Stimulated activated effector memory CD8-positive, alpha-beta T cell treated with anti-CD3 and anti-CD28 coated beads, Interleukin-12 subunit alpha, Interleukin-12 subunit beta, amount 100 ng/mL, for 72 hours (primary cell): Measurements from ENCODE around the gene SF1.
A peak's percentile ranks its signal among the peaks of the same experiment; 100 is the strongest.

Experiments used
- ATAC-seq: fragments of 150-1000 bp; cut with Tn5 transposase; 2 replicates; pipeline ENCODE4 v1.10.0; 2021
- DNase-seq, 2 donors: peaks; one replicate each; pipeline ENCODE4 v3.0.0; 2021 to 2022; ENCODE audit warnings: low spot score in 2 of 2
- H3K27ac Mint-ChIP-seq: one replicate; pipeline ENCODE4 v1.8.0; 2022; ENCODE audit warnings: mild to moderate bottlenecking, mixed read lengths
- H3K36me3 Mint-ChIP-seq: one replicate; pipeline ENCODE4 v1.8.0; 2022; ENCODE audit warnings: mild to moderate bottlenecking, mixed read lengths
- H3K4me1 Mint-ChIP-seq: one replicate; pipeline ENCODE4 v1.8.0; 2022; ENCODE audit warnings: mixed read lengths
- H3K4me3 Mint-ChIP-seq: one replicate; pipeline ENCODE4 v1.8.0; 2022; ENCODE audit warnings: mild to moderate bottlenecking, mixed read lengths
- H3K9me3 Mint-ChIP-seq: one replicate; pipeline ENCODE4 v1.8.0; 2022; ENCODE audit warnings: mixed read lengths

SF1 gene

DNA sequence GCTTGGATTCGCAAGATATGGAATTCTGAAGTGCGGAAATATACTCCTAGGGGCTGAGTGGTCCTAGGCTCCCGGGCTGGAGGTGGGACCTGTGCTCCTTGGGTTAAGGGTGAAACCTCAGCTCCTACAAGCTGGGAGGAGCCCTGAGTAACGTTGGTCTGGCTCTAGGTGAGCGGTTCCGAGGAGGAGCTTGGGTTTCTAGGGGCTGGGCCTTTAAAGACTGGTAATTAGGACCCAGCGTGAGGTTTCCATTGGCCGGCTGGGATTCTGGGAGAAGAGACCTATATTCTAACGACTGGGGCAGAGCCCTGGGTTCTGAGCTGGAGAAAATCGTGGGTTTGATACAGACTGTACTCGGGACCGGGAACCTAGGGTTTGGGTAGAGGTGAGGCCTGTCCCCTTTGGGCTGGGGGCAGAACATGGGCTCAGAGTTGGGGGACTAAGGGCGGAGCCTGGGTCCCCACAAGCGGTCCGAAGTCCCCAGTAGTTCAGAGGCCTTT lies 25.6 kb upstream of the SF1 start:
- no peak for DNase-seq
- no peak for ATAC-seq
- H3K36me3 Mint-ChIP-seq = peaks cover 30% of the 10 kb centered on the region
- H3K27ac Mint-ChIP-seq = peak overlapping the region; percentile 93
- H3K9me3 Mint-ChIP-seq = no peaks in the 10 kb centered on the region
- peak overlapping the region; percentile 85 for H3K4me3 Mint-ChIP-seq
- peaks cover 34% of the 10 kb centered on the region for H3K4me1 Mint-ChIP-seq

DNA sequence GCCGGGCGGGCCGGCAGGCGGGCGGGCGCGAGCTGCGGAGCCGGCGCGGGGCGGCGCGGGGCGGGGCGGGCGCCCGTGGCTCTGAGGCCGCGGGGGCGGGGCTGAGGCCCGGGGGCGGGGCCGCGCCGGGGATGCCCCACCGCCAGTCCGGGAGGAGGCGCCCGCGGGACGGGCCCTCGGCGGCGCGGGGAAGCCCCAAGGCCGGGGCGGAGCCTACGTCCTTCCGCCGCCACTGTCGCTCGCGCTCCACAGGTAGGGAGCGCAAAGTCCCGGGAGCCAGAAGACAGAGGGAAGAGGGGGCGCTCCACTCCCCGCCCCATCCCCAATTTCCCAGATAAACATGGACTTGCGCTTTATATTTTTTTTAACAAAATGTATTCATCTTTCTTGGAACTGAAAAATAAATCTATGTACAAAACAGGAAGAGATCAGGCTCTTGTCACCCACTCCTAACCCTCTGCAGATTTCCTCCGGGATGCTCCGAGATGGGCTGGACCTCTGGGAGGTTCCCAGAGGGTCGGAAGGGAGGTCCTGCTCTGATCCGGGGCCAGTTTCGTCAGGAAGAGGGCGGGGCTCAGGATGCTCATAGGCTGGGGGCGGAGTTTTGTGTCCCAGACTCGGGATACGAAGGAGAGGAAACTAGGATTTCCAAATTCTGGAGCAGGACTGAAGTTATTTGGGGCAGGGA lies 25.0 kb upstream of the SF1 start, which contains the start of gene MAP4K2:
TSS of gene MAP4K2 (minus strand) at position 57 of the 688 bp plus-strand sequence. CDS start 65 bp downstream, outside the sequence.
- Mint-ChIP-seq H3K9me3 (no peaks in the 10 kb centered on the region), H3K4me1 (peaks cover 38% of the 10 kb centered on the region), H3K27ac (peak within 1 kb of the TSS; percentile 93), H3K4me3 (peak within 1 kb of the TSS; percentile 85), H3K36me3 (peaks cover 30% of the 10 kb centered on the region)
- peak; percentile 85 to 88 for DNase-seq
- ATAC-seq = peak; percentile 90

DNA sequence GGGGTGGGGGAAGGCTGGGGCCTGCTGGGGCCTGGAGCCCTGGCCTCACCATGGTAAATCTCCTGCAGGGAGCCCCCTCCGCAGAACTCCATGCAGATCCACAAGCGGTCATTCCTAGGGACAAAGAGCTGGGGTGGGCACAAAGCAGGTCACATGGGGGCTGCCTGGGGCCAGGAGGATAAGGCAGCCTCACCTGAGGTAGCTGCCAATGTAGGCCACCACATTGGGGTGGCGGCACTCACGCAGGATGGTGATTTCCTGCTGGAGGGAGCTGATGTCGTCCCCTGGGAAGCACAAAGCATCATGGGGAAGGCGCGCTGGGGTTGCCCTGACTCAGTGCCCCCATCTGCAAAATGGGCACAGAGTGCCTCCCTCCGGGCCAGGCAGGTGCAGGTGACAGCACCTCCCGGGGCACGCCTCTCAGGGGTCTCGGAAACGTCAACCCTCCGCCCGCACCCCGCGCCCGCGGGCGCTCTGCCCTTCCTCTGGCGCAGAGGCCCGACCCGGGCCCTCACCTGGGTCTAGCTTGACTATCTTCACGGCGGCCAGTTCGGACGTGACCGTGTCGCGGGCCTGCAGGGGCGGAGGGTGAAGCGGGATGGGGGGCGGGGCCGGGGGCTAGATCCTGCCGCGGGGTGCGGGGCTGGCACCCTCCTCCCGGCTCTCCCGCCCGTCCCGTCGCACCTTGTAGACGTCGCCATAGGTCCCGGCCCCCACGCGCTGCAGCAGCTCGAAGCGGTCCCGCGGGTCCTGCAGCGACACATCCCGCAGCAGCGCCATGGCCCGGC lies 24.2 kb upstream of the SF1 start:
- ATAC-seq (peak; percentile 11), DNase-seq (peak in 1 of 2 donors; percentile 50)
- Mint-ChIP-seq H3K4me3 (peak overlapping the region; percentile 85), H3K27ac (peak overlapping the region; percentile 81), H3K4me1 (peaks cover 33% of the 10 kb centered on the region), H3K36me3 (peaks cover 37% of the 10 kb centered on the region), H3K9me3 (no peaks in the 10 kb centered on the region)

DNA sequence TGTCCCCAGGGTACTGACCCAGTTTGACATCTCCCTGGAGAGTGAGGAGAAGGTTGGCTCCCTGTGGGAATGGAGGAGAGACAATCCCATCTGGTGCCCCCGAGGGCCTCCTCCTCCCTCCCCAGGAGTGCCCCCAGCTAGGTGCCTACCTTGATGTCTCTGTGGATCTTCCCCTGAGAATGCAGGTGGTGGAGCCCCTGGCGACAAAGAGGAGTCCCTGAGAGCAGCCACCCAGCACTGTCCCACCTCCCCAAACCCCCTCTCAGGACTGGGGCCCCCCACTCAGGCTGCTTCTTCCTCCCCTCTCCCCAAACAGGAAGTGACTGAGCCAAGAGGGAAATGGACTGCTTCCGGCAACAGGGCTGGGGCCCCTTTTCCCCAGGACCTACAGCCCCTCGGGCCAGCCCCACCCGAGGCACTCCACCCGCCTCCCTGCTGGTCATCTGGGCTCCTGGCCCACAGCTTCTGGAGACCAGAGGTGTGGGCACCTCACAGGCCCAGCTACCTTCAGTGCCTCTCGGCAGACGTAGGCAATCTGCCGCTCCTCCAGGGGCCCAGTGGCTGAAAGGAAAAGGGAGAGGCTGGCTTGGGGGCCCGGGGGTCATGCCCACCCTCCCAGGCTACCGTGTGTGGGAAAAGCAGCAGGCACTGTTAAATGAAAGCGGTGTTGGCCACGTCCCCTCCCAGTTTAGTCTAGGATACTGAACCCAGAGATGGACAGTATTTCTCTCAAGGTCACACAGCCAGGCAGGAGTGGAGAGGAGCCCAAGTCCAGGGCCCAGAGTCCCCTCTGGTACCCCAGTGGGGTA lies 23.4 kb upstream of the SF1 start:
- Mint-ChIP-seq H3K27ac (peak overlapping the region; percentile 81), H3K4me1 (peaks cover 30% of the 10 kb centered on the region), H3K9me3 (no peaks in the 10 kb centered on the region), H3K4me3 (peak overlapping the region; percentile 85), H3K36me3 (peaks cover 44% of the 10 kb centered on the region)
- ATAC-seq = no peak
- DNase-seq = peak in 1 of 2 donors; percentile 52

DNA sequence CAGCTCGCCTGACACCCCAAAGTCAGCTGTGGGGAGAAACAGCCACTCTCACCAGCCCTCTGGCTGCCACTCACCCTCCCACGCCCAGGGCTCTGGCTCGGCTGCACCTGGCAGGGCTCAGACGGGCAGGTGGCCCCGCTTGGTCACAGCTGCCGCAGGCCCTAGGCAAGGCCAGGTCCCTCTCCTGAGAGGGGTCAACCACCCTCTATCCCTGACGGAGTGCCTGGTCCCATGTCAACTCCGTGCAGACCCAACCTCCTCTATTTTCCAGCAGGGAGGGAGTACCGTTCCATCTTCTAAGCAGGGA lies 22.8 kb upstream of the SF1 start:
- H3K27ac Mint-ChIP-seq = peak overlapping the region; percentile 81
- no peaks in the 10 kb centered on the region for H3K9me3 Mint-ChIP-seq
- peak overlapping the region; percentile 85 for H3K4me3 Mint-ChIP-seq
- peaks cover 46% of the 10 kb centered on the region for H3K36me3 Mint-ChIP-seq
- ATAC-seq = no peak
- DNase-seq = peak in 1 of 2 donors; percentile 50
- peaks cover 30% of the 10 kb centered on the region for H3K4me1 Mint-ChIP-seq

DNA sequence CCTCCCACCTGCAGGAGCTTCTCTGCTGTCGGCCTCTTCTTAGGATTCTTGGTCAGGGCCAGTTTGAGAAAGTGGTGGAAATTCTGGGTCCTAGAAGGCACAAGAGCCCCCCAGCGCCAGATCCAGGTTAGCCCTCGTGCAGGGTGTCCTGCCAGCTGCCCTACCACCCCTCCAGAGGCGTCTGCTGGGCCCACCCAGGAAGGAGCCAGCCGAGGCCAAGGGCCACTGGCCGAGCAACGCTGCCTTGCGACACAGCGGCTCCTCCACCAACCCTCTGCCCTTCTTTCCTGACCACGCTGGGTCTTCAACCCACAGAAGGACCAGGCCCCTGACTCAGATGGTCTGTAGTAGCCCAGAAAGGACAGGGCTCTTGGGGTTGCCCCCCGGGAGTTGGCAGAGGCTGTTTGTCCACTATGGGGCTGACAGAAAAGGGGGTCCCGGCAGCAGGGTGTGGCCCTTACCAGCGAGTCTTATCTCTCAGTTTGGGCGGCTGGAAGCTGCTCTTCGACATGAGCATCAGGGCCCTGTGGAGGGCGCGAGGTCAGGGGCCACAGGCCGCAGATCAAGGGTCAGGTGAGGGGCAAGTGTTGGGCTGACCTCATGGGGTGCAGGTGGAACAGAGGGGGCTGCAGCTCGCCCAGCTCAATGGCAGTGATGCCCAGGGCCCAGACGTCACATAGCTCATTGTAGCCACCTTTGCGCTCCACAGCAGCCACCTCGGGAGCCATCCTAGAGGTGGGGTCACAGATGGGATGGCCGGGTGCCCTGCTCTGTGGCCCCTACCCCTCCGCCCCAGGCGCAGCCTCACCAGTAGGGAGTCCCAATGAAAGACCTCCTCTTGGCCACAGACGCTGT lies 22.2 kb upstream of the SF1 start:
- Mint-ChIP-seq H3K36me3 (peaks cover 46% of the 10 kb centered on the region), H3K9me3 (no peaks in the 10 kb centered on the region), H3K4me3 (peak overlapping the region; percentile 85), H3K27ac (peak overlapping the region; percentile 81), H3K4me1 (peaks cover 25% of the 10 kb centered on the region)
- DNase-seq (peak in 1 of 2 donors; percentile 48), ATAC-seq (no peak)

DNA sequence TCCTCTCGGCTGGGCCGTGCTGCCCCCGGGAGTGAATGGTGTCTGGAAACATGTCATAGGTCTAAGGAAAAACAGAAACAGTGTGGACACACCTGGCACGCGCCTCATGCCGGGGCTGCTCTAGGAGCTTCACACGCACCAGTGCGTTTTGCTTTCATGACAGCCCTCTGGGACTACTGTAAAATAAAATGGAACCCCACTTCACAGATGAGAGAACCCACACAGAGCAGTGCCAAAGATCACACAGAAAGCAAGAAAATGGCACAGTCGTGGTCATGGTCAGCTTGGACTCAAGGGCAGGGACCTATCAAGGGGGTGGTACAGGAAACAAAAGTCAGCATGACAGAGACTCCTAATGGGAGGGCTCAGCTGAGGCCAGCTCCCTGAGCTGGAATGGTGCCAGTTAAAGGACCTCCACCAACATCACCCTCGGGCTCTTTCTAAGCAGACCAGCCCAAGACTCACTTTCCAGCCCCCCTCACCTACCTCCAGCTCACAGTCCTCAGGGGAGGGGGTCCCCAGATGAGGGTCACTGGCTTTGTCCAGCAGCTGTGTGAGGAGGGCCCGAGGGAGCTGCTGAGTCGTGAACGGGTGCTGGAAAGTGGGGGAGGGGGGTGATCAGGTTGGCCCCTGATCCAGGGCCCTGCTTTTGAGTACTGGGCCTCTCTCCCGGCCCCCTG lies 21.4 kb upstream of the SF1 start:
- H3K9me3 Mint-ChIP-seq = no peaks in the 10 kb centered on the region
- H3K4me3 Mint-ChIP-seq = no peak overlapping the region
- peaks cover 47% of the 10 kb centered on the region for H3K36me3 Mint-ChIP-seq
- ATAC-seq (no peak), DNase-seq (no peak)
- peak overlapping the region; percentile 35 for H3K27ac Mint-ChIP-seq
- peaks cover 25% of the 10 kb centered on the region for H3K4me1 Mint-ChIP-seq

DNA sequence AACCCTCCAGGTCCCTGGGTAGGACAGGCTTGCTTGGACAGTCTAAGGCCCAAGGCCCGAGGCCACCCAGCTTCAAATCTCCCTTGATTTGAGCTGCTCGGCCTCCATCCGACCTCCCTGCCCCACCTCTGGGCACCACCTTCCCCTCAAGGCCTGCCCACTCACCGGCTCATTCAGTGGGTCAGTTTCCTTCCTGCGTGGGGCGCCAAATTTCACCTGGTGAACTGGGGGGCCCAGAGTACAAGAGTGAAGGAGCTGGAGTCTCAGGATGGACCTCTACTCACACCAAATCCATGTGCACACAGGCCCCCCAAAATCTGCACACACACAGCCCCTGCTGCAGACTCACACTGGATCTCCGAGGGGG lies 20.9 kb upstream of the SF1 start:
- Mint-ChIP-seq H3K4me3 (no peak overlapping the region), H3K9me3 (no peaks in the 10 kb centered on the region), H3K4me1 (peaks cover 31% of the 10 kb centered on the region), H3K36me3 (peaks cover 52% of the 10 kb centered on the region), H3K27ac (peak overlapping the region; percentile 35)
- ATAC-seq (no peak), DNase-seq (no peak)

DNA sequence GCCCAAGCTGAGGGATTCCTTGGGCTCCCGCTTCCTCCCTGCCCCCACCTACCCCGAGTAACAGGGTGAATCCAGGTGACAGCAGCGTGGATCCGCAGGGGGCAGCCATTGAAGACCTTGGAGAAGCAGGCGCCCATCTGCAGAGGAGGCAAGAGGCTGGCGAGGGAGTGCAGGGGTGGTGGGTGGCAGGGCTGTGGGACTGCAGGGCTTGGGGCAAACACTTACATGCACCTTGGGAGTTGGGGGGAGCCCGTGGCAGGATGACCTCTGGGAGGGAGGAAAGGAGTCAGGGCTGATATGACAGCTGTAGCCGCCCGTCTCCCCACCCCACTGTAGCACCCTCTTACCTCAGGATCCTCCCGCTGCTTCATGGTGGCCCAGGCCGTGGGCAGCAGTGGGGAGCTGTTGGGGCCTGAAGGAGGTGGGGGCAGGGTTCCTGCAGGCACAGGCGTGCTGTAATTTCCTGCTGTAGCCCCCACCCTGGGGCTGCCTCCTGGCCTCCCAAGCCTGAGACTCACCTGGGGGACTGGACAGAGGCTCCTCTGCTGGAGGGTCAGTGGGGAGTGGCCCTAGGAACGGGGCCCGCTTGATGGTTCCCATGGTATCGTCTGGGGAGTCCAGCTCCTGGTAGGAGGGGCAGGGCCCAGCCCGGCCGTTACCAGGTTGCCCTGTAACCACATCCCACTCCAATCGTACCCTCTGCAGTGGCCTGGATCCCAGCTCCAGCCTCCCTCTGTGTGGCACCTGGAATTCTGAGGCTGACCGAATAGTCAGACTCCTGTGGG lies 18.6 kb upstream of the SF1 start:
- Mint-ChIP-seq H3K27ac (no peak overlapping the region), H3K9me3 (no peaks in the 10 kb centered on the region), H3K4me1 (peaks cover 31% of the 10 kb centered on the region), H3K4me3 (no peak overlapping the region), H3K36me3 (peaks cover 50% of the 10 kb centered on the region)
- DNase-seq (no peak), ATAC-seq (no peak)

DNA sequence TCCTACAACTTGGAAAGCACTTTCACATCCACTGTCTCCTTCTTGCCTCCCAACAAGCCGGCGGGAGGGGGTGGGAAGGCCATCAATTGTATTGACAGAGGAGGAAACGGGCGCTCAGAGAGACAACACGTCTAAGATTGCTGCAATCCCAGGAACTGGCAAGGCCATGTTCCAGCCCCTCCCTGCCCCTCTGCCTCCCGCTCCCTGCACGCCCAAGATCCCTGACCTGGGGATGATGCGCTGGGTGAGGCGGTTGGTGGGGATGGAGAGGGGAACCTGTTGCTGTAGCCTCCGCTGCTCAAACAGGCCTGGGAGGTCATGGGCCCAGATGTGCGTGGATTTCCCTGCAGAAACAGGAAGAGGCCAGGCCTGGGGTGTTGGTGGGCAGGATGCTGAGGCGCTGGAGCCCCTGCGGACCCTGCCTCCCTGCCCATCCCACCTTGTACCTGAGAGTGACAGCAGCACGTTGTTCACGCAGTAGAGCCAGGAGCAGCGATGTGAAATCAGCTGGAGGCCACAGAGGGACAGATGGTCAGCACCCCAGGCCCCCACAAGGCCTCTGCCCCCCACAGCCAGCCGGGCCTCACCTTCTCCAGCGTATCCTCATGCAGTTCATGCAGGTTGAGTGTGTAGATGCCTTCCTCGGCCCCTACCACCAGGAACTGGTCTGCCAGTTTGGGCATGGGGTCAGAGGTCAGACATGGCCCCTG lies 17.9 kb upstream of the SF1 start:
- ATAC-seq (no peak), DNase-seq (no peak)
- peaks cover 31% of the 10 kb centered on the region for H3K4me1 Mint-ChIP-seq
- H3K4me3 Mint-ChIP-seq = no peak overlapping the region
- no peaks in the 10 kb centered on the region for H3K9me3 Mint-ChIP-seq
- H3K36me3 Mint-ChIP-seq = peaks cover 50% of the 10 kb centered on the region
- peak overlapping the region; percentile 23 for H3K27ac Mint-ChIP-seq

DNA sequence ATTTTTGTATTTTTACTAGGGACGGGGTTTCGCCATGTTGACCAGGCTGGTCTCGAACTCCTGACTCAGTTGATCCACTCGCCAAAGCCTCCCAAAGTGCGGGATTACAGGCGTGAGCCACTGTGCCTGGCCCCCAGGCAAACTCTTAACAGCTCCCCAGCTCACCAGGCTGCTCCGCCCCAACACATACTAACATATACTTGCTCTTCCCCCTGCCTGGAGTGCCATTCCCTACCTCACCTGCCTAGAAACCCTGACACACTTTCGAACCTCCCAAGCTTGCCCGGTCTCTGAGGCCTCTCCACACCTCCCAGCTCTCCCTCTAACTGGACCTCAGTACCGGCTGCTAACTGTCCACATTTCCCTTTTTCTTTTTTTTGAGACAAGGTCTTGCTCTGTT lies 16.2 kb upstream of the SF1 start:
- DNase-seq (no peak), ATAC-seq (no peak)
- Mint-ChIP-seq H3K27ac (peak overlapping the region; percentile 78), H3K9me3 (no peaks in the 10 kb centered on the region), H3K4me3 (no peak overlapping the region), H3K4me1 (peaks cover 31% of the 10 kb centered on the region), H3K36me3 (peaks cover 52% of the 10 kb centered on the region)

DNA sequence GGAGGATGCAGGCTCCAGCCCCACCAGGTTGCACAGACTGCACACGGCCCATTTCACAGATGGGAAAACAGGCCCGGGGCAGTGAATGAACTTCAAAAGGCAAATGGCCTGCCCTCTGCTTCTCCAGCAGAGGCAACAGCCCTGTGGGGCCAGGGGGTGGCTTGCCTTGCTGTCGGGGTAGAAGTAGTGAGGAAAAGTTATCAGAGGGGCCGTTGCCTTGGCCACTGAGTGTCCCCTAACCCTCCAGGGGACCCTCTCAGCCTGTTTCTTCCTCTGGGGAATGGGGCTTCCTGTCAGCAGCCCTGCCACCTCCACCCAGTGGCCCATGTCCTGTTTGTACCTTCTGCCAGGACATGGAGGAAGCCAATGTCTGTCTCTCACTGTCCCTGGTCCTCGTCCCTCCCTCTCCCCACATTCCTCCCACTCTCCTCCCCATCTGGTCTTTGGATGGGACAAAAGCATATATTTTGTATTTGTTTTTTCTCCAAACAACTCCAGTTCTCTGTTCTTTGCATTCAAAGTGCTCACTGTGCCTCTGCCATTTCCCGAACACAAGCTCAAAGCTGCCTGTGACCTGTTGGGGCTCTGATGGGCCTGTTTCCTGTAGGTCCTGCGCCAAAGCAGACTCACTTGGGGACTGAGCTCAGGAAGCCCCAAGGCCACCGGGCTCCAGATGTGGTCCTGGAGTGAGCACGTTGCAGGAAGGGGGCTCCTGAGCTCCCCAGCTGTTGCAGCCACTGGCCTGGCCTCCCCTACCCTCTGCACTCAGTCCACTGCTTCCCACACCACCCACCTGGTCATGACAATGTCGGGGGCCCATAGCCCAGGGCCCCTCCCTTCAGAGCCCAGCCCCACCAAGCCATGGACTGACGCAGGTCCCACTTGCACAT lies 15.2 kb upstream of the SF1 start:
- peaks cover 26% of the 10 kb centered on the region for H3K4me1 Mint-ChIP-seq
- DNase-seq (no peak), ATAC-seq (no peak)
- H3K4me3 Mint-ChIP-seq = no peak overlapping the region
- H3K27ac Mint-ChIP-seq = peak overlapping the region; percentile 78
- peaks cover 61% of the 10 kb centered on the region for H3K36me3 Mint-ChIP-seq
- no peaks in the 10 kb centered on the region for H3K9me3 Mint-ChIP-seq
